A549 (cell line): ENCODE data around the gene TMEM207. TPM values are rescaled to one million over a fixed set of nuclear protein-coding genes. Genes with fewer than 3 reads are reported as not detected.

Experiments
- ATAC-seq, 2 experiments: fragments of 200-7000 bp in 1 of 2; fragments of >200 bp in 1 of 2; cut with Nextera tagmentation in 1 of 2; cut with Tn5 transposase in 1 of 2; 3 replicates each; pipeline versions ENCODE4 v1.8.0 to v1.9.1; 2018 to 2020; ENCODE audit warnings: mild to moderate bottlenecking in 1 of 2, moderate library complexity in 1 of 2
- CTCF ChIA-PET: fragments of 300-600 bp; sonication (Branson Sonifier 250); formaldehyde crosslinking; extraction: SDS; loops from one replicate; lab custom pipeline; 2021; ENCODE audit warnings: antibody characterized with exemption, inconsistent platforms; lab: Yijun Ruan, JAX
- POLR2A ChIA-PET: fragments of 350-600 bp; formaldehyde crosslinking; extraction: SDS; loops from one replicate; lab custom pipeline; 2021; ENCODE audit warnings: antibody characterized with exemption, inconsistent platforms; lab: Yijun Ruan, JAX
- DNase-seq, 2 experiments: peaks; one replicate each; pipeline versions ENCODE4 v3.0.0 to v3.0.0-alpha.2; 2011 to 2016; ENCODE audit warnings: low read depth in 1 of 2, low spot score in 1 of 2
- FAIRE-seq: peaks from 2 replicates; lab custom pipeline; 2011; peaks lifted over from hg19 to GRCh38; lab: Jason Lieb, UNC
- H3K27ac ChIP-seq, 2 experiments: fragments of >200 bp; sonication (Bioruptor Twin); formaldehyde crosslinking; 3 replicates each; pipeline ENCODE4 v1.5.1; 2016 to 2017
- H3K4me1 ChIP-seq: fragments of >200 bp; sonication (Bioruptor Twin); formaldehyde crosslinking; 3 replicates; pipeline ENCODE4 v1.6.1; 2016
- H3K4me2 ChIP-seq: fragments of >200 bp; sonication (Bioruptor Twin); formaldehyde crosslinking; 3 replicates; pipeline ENCODE4 v1.6.1; 2016
- H3K4me3 ChIP-seq: fragments of >200 bp; sonication (Bioruptor Twin); formaldehyde crosslinking; 3 replicates; pipeline ENCODE4 v1.5.1; 2016
- H3K9me3 ChIP-seq: fragments of >200 bp; sonication (Bioruptor Twin); formaldehyde crosslinking; 3 replicates; pipeline ENCODE4 v1.6.1; 2016
- BCL3 ChIP-seq: fragments of >200 bp; sonication (Bioruptor Twin); formaldehyde crosslinking; IDR thresholded peaks from 3 replicates; pipeline ENCODE4 v1.6.1; 2016
- BHLHE40 ChIP-seq: IDR thresholded peaks from 2 replicates; pipeline ENCODE4 v1.6.1; 2012; ENCODE audit warnings: low read depth, low read length, inconsistent platforms
- CEBPB ChIP-seq, 2 experiments: fragments of >200 bp in 1 of 2; sonication (Bioruptor Twin) in 1 of 2; formaldehyde crosslinking in 1 of 2; IDR thresholded peaks; 2 replicates each; pipeline ENCODE4 v1.6.1; 2012 to 2016
- CTCF ChIP-seq: fragments of >200 bp; sonication (Bioruptor Twin); formaldehyde crosslinking; IDR thresholded peaks from 3 replicates; pipeline ENCODE4 v1.5.1; 2016
- E2F6 ChIP-seq: IDR thresholded peaks from 2 replicates; pipeline ENCODE4 v1.6.1; 2012; ENCODE audit warnings: low read depth, borderline replicate concordance
- EP300 ChIP-seq, 2 experiments: fragments of >200 bp; sonication (Bioruptor Twin); formaldehyde crosslinking; IDR thresholded peaks; 2 replicates in 1 of 2; 3 replicates in 1 of 2; pipeline ENCODE4 v1.6.1; 2016 to 2017
- FOSL2 ChIP-seq, 2 experiments: fragments of 450-650 bp in 1 of 2; fragments of >200 bp in 1 of 2; sonication (Bioruptor Twin) in 1 of 2; formaldehyde crosslinking; IDR thresholded peaks; 2 replicates each; pipeline versions ENCODE4 v1.5.0 to v1.6.1; 2016 to 2020; ENCODE audit warnings: mild to moderate bottlenecking in 1 of 2, moderate library complexity in 1 of 2
- FOXS1 ChIP-seq: fragments of 250-450 bp; sonication (Bioruptor Pico); IDR thresholded peaks from 2 replicates; pipeline ENCODE4 v1.5.0; 2020; ENCODE audit warnings: mild to moderate bottlenecking, moderate library complexity
- GATA3 ChIP-seq: IDR thresholded peaks from 2 replicates; pipeline ENCODE4 v1.6.1; 2012; ENCODE audit warnings: borderline replicate concordance
- HOXB13 ChIP-seq: fragments of 250-450 bp; sonication (Bioruptor Pico); IDR thresholded peaks from 2 replicates; pipeline ENCODE4 v1.5.0; 2020; ENCODE audit warnings: low read depth, mild to moderate bottlenecking, moderate library complexity
- JUN ChIP-seq, 2 experiments: fragments of >200 bp; sonication (Bioruptor Twin); formaldehyde crosslinking; IDR thresholded peaks; 2 replicates in 1 of 2; 3 replicates in 1 of 2; pipeline ENCODE4 v1.6.1; 2016 to 2017
- JUNB ChIP-seq: fragments of >200 bp; sonication (Bioruptor Twin); formaldehyde crosslinking; IDR thresholded peaks from 2 replicates; pipeline ENCODE4 v1.6.1; 2016
- MAX ChIP-seq: IDR thresholded peaks from 2 replicates; pipeline ENCODE4 v1.6.1; 2012
- MAZ ChIP-seq: fragments of 150-350 bp; IDR thresholded peaks from 2 replicates; pipeline ENCODE4 v1.6.1; 2014; ENCODE audit warnings: antibody characterized with exemption, low read depth, low read length, borderline replicate concordance
- MYC ChIP-seq: IDR thresholded peaks from 2 replicates; pipeline ENCODE4 v1.6.1; 2012; ENCODE audit warnings: mild to moderate bottlenecking, inconsistent platforms, low read length, improper control_type of control experiment, borderline replicate concordance
- POLR2A ChIP-seq: IDR thresholded peaks from 2 replicates; pipeline ENCODE4 v1.6.1; 2012; ENCODE audit warnings: mild to moderate bottlenecking, low read length
- RAD21 ChIP-seq, 2 experiments: fragments of >200 bp in 1 of 2; sonication (Bioruptor Twin) in 1 of 2; formaldehyde crosslinking in 1 of 2; IDR thresholded peaks in 1 of 2; conservative IDR thresholded peaks in 1 of 2; 2 replicates in 1 of 2; 3 replicates in 1 of 2; pipeline ENCODE4 v1.6.1; 2012 to 2018; ENCODE audit warnings: inconsistent platforms in 1 of 2
- SMC3 ChIP-seq: fragments of >200 bp; sonication (Bioruptor Twin); formaldehyde crosslinking; IDR thresholded peaks from 3 replicates; pipeline ENCODE4 v1.6.1; 2018; ENCODE audit warnings: inconsistent platforms
- ZC3H11A ChIP-seq: fragments of 450-650 bp; IDR thresholded peaks from 2 replicates; pipeline ENCODE4 v1.6.1; 2014; ENCODE audit warnings: antibody characterized with exemption, mild to moderate bottlenecking
- WGBS: methylation state at CpG from one replicate; pipeline ENCODE4 v1.1.6; 2017; ENCODE audit errors: missing lambda C conversion rate; 5-methylcytosine and 5-hydroxymethylcytosine counted together
- polyA plus RNA-seq, 4 experiments: library from polyadenylated mRNA; depleted of rRNA in 3 of 4; stranded (reverse); fragments of >200 nt; fragmentation: RNase III in 1 of 4; extraction: RNeasy Plus Mini Kit Qiagen cat#74134 plus additional on column Dnase treatment in 1 of 4; gene quantifications; 2 replicates in 3 of 4; 3 replicates in 1 of 4; pipeline ENCODE4 v1.2.3, GENCODE V29; 2011 to 2017

The TMEM207 gene
- polyA plus RNA-seq, 2 of the 4 experiments (the other 2 are of a cell fraction): not detected

GRCh38 chr3:190385731-190386688, 63.7 kb downstream of the TMEM207 start:
- POLR2A ChIA-PET: interaction anchor here (0.9 to 1.5 kb wide), 6 partner anchors 38 to 128 kb away, joined by 3 to 9 read pairs (median 5); partner anchors contain the start of genes CLDN1 and IL1RAP
- CTCF ChIA-PET: interaction anchor here (0.9 to 1.7 kb wide), 5 partner anchors 39 to 424 kb away, joined by 3 to 5 read pairs (median 3); partner anchors contain the start of gene CLDN1
- under 1% methylated on average over 8 of the region's 8 CpGs for WGBS
- peak overlapping the region; percentile 70 for H3K4me2 ChIP-seq
- H3K4me1 ChIP-seq: peaks cover 46% of the 10 kb centered on the region
- peak; percentile 65 to 88 for DNase-seq
- H3K9me3 ChIP-seq: no peaks in the 10 kb centered on the region
- H3K27ac ChIP-seq: peak overlapping the region; percentile 82 to 96
- peak; percentile 70 to 86; a peak in 3 of 5 replicates for TF ChIP-seq EP300 (IDR thresholded peaks at IDR 0.05)
- no peak for TF ChIP-seq BHLHE40
- no peak for TF ChIP-seq MAZ
- TF ChIP-seq CTCF: no peak
- TF ChIP-seq POLR2A: no peak
- peak; percentile 80 to 89 for TF ChIP-seq CEBPB (IDR thresholded peaks at IDR 0.05)
- TF ChIP-seq MAX: peak; percentile 67
- no peak for TF ChIP-seq ZC3H11A
- peak in 1 of 2 experiments; percentile 1; a peak in 1 of 5 replicates for TF ChIP-seq RAD21 (conservative IDR thresholded peaks at IDR 0.05 in 1 of 2, IDR thresholded peaks at IDR 0.05 in 1 of 2)
- no peak; the same call in 2 of the 3 replicates for TF ChIP-seq BCL3
- no peak for TF ChIP-seq FOXS1 (CRISPR knock-in tag)
- TF ChIP-seq JUN (IDR thresholded peaks at IDR 0.05): peak; percentile 77 to 80; a peak in 3 of 5 replicates
- TF ChIP-seq FOSL2 (IDR thresholded peaks at IDR 0.05): peak; percentile 68
- peak; percentile 80 for TF ChIP-seq FOSL2 (CRISPR knock-in tag; IDR thresholded peaks at IDR 0.05)
- no peak for TF ChIP-seq MYC
- TF ChIP-seq JUNB: peak; percentile 86
- peak; percentile 76; the same call in 1 of the 2 replicates for TF ChIP-seq GATA3
- TF ChIP-seq, all 56 proteins: peak for 8
- peak; percentile 84 for FAIRE-seq
- peak; percentile 96 to 99 for ATAC-seq
- 0 out of 3 replicates have a peak overlapping the region, but pooled peaks have one; percentile 13 for H3K4me3 ChIP-seq

GRCh38 chr3:190384309-190384756, 65.4 kb downstream of the TMEM207 start:
- H3K4me1 ChIP-seq: peaks cover 46% of the 10 kb centered on the region

More at GRCh38 chr3:190384309-190384756, 65.4 kb downstream of the TMEM207 start:
- TF ChIP-seq RAD21 (conservative IDR thresholded peaks at IDR 0.05 in 1 of 2, IDR thresholded peaks at IDR 0.05 in 1 of 2): peak; percentile 89 to 94
- TF ChIP-seq HOXB13: no peak
- TF ChIP-seq MAX: peak; percentile 41; the same call in 1 of the 2 replicates
- no peak for TF ChIP-seq E2F6
- peak; percentile 93 for TF ChIP-seq SMC3
- peak; percentile 85 for TF ChIP-seq CTCF
- ATAC-seq: peak; percentile 79 to 91
- ChIA-PET POLR2A (interaction anchor here (0.6 to 1.3 kb wide), 3 partner anchors 39 to 665 kb away, joined by 3 to 17 read pairs (median 12); partner anchors contain the start of gene CLDN1), CTCF (interaction anchor here (0.7 to 2.9 kb wide), 48 partner anchors 8 to 429 kb away, joined by 3 to 33 read pairs (median 5); partner anchors contain the start of genes CLDN1 and P3H2)
- no peak overlapping the region for H3K4me3 ChIP-seq
- FAIRE-seq: no peak
- 4% methylated on average over 2 of the region's 2 CpGs for WGBS
- peak overlapping the region; percentile 82 to 96 for H3K27ac ChIP-seq
- peak; percentile 58 to 91 for DNase-seq
- H3K4me2 ChIP-seq: peak overlapping the region; percentile 70; the same call in 2 of the 3 replicates
- H3K9me3 ChIP-seq: no peaks in the 10 kb centered on the region
